ENCODE data around the gene PSME3.
"Not testable (repeated sequence)": the region's sequence is repeated elsewhere in the genome, so short reads cannot be mapped to it uniquely, and the experiment has no call there.

The PSME3 gene

DNA sequence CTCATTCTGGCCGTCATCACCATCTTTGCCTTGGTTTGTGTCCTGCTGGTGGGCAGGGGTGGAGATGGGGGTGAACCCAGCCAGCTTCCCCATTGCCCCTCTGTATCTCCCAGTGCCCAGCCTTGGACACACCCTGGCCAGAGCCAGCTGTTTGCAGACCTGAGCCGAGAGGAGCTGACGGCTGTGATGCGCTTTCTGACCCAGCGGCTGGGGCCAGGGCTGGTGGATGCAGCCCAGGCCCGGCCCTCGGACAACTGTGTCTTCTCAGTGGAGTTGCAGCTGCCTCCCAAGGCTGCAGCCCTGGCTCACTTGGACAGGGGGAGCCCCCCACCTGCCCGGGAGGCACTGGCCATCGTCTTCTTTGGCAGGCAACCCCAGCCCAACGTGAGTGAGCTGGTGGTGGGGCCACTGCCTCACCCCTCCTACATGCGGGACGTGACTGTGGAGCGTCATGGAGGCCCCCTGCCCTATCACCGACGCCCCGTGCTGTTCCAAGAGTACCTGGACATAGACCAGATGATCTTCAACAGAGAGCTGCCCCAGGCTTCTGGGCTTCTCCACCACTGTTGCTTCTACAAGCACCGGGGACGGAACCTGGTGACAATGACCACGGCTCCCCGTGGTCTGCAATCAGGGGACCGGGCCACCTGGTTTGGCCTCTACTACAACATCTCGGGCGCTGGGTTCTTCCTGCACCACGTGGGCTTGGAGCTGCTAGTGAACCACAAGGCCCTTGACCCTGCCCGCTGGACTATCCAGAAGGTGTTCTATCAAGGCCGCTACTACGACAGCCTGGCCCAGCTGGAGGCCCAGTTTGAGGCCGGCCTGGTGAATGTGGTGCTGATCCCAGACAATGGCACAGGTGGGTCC, 18.4 kb downstream of the PSME3 start:
- not testable (repeated sequence) for DNase-seq

DNA sequence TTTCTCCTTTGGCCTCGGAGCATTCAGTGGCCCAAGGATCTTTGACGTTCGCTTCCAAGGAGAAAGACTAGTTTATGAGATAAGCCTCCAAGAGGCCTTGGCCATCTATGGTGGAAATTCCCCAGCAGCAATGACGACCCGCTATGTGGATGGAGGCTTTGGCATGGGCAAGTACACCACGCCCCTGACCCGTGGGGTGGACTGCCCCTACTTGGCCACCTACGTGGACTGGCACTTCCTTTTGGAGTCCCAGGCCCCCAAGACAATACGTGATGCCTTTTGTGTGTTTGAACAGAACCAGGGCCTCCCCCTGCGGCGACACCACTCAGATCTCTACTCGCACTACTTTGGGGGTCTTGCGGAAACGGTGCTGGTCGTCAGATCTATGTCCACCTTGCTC, 19.2 kb downstream of the PSME3 start:
- DNase-seq = no peak

GRCh38 chr17:42853004-42853403, 19.8 kb downstream of the PSME3 start:
- no peak for DNase-seq

DNA sequence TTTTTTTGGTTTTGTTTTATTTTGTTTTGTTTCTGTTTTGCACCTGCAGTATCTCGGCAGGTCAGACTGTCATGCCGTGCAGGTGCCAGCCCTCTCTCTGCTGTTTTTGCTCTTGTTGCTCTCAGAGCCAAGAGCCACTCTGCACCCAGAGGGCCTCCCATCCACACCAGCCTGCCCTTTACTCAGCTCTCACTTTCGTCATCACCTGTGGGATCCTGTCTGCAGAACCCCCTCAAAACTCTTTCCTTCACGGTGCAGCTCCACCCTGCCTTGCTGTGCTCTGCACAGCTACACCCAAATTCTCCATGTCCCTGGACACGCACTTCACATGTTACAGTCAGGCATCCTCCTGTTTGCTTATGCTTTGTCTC, 20.4 kb downstream of the PSME3 start:
- no peak for DNase-seq

DNA sequence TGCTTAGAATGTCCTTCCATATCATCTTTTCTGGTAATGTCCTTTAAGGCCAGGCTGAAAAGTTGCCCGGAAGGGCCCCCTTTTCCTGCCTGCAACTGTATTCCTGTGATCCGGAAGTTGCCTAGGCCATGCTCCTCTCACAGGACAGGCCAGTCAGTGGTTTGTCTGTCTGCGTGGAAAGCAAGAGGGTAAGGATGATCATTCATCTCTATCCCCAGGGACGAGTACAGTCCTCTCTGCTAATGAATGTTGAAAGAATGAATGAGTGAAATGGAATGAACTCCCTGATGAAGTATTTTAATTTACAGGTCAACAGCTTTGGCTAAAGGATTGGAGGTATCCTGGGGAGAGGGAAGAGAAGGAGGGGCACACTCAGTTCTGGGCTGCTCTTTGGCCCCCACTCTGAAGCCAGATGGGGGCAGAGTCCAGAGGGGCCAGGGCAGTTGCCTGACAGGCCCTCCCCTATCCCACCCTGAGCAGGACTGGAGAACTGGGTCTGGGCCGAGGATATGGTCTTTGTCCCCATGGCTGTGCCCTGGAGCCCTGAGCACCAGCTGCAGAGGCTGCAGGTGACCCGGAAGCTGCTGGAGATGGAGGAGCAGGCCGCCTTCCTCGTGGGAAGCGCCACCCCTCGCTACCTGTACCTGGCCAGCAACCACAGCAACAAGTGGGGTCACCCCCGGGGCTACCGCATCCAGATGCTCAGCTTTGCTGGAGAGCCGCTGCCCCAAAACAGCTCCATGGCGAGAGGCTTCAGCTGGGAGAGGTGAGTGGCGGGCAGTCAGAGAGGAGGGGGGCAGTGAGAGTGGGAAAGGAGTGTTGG, 21.0 kb downstream of the PSME3 start:
- no peak for DNase-seq

DNA sequence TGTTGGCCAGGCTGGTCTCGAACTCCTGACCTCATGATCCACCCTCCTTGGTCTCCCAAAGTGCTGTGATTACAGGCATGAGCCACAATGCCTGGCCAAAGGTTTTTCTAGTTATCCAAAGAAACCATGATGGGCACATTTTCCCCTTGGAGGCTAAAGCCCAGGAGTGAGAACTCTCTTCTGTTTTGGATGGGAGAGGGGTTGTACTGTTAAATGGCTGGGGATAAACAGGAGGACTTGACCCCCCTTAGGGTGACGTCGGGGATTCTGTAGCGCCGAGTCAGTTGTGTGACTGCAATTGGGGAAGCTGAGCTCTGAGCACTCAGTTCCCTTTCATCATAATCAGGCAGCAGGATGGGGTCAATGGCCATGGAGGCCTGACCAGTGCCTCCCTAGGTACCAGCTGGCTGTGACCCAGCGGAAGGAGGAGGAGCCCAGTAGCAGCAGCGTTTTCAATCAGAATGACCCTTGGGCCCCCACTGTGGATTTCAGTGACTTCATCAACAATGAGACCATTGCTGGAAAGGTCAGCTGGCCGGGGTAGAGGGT, 21.9 kb downstream of the PSME3 start:
- no peak for DNase-seq

GRCh38 chr17:42856093-42856492, 22.9 kb downstream of the PSME3 start:
- not testable (repeated sequence) for DNase-seq

DNA sequence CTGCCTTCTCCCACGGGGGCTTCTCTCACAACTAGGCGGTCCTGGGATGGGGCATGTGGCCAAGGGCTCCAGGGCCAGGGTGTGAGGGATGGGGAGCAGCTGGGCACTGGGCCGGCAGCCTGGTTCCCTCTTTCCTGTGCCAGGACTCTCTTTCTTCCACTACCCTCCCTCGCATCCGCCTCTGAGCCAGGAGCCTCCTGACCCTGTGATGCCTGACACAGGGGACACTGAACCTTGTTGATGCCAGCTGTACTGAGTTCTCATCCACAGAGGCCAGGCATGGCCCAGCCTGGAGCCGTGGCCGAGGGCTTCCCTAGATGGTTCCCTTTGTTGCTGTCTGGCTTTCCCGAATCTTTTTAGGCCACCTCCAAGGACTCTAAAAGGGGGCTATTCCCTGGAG, 23.3 kb downstream of the PSME3 start:
- DNase-seq = not testable (repeated sequence)

- no peak for DNase-seq
These were observed 24.2 kb downstream of the PSME3 start for GRCh38 chr17:42857389-42857788.

DNA sequence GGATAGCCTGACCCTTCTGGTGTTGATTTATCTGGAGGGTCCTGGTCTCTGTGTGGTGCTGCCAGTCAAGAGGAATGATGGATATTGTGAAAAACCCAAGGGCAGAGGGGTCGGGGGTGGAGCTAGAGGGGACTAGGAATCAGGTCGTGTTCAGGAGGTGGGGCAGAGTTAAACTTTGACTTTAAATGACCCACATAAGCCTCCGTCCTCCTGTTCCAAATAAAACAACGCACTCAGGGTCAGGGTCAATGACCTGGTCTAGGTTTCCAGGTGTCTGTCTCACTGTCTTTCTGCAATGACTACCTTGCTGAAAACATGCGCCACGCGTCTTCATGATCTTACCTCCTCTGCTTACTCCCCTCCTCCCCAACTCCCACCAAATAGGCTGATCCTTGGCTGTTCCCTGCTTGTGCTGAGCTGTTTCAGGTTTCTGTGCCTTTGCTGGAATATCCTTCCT, 32.5 kb downstream of the PSME3 start:
- DNase-seq = no peak

GRCh38 chr17:42866216-42866615, 33.0 kb downstream of the PSME3 start:
- DNase-seq = no peak

GRCh38 chr17:42866631-42867575, 33.7 kb downstream of the PSME3 start:
- DNase-seq = no peak

- not testable (repeated sequence) for DNase-seq
These were observed 34.6 kb downstream of the PSME3 start for GRCh38 chr17:42867694-42868261.

DNA sequence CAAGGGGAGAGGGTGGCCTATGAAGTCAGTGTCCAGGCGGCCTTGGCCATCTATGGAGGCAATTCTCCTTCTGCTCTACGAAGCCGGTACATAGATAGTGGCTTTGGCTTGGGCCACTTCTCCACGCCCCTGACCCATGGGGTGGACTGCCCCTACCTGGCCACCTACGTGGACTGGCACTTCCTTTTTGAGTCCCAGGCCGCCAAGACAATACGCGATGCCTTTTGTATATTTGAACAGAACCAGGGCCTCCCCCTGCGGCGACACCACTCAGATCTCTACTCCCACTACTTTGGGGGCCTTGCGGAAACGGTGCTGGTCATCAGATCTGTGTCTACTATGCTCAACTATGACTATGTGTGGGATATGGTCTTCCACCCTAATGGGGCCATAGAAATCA, 35.1 kb downstream of the PSME3 start:
- DNase-seq = no peak

DNA sequence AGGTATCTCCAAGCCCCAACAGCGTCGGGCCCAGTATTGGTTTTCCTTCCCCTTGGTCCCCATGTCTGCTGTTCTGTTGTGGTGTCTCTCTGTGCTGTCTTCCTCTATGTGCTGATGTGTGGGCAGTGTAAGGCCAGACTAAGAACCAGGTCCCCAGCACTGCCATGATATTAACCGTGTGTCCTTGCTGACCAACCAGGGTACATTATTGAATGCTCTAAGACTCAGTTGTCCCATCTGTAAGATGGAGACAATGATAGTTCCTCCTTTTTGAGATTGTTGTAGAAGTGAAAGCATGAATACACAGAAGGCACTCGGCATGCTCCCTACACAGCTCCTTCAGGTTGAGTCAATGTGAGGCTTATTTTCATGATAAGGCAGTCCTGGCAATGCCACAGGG, 38.5 kb downstream of the PSME3 start:
- no peak for DNase-seq

DNA sequence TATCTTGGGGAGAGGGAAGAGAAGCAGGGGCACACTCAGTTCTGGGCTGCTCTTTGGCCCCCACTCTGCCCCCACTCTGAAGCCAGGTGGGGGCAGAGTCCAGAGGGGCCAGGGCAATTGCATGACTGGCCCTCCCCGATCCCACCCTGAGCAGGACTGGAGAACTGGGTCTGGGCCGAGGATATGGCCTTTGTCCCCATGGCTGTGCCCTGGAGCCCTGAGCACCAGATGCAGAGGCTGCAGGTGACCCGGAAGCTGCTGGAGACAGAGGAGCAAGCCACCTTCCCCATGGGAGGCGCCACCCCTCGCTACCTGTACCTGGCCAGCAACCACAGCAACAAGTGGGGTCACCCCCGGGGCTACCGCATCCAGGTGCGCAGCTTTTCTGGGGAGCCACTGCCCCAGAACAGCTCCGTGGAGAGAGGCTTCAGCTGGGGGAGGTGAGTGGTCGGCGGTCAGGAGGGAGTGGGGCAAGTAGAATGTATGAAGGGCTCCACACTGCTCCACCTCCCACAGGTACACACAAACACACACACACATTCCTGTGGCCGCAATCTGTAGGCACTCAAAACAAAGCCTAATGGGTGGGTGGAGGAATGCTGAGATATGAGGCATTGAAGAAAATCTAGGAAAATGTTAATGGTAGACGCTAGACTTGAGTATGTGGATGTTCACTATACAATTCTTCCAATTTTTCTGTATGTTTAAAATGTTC, 39.2 kb downstream of the PSME3 start:
- no peak for DNase-seq

- DNase-seq = no peak
These were observed 40.1 kb downstream of the PSME3 start for GRCh38 chr17:42873315-42873714.

- not testable (repeated sequence) for DNase-seq
These were observed 40.9 kb downstream of the PSME3 start for GRCh38 chr17:42873932-42874695.

GRCh38 chr17:42877037-42877436, 43.8 kb downstream of the PSME3 start:
- no peak for DNase-seq

DNA sequence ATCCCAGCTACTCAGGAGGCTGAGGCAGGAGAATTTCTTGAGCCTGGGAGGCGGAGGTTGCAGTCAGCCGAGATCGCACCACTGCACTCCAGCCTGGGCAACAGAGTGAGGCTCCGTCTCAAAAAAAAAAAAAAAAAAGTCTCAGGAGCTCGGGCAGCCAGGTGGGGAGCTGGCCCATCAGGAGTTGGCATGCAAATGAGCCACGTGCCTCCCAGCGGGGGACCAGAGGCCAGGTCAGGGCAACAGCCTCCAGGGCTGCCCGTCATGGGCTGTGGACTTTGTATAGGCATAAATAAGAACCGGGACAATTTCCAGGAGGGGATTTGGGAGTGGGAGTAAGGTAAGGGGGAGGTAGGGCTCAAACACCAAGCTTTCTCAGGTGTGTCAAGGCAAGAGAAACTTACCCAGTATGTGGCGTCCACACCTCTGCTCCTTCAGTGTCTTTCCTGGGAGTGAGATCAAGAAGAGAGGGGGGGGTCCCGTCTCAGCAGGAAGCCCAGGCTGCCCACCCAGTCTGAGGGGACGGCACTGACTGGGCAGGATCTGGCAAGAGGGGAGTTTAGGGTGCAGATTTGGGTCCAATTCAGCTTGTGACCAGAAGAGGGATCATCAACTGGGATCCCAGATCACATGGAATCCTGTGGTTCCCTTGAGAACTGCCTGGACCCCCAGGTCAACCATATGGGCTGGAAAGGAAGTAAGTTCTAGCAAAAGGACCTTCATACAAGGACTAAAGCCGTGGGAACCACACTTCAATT, 45.1 kb downstream of the PSME3 start:
- no peak for DNase-seq
